IPS DF 4.7 (cell line): ENCODE results near the gene UTP14C.
"Not testable (repeated sequence)": the region's sequence is repeated elsewhere in the genome, so short reads cannot be mapped to it uniquely, and the experiment has no call there.

Experiments
- DNase-seq: peaks from one replicate; pipeline ENCODE4 v3.0.0-alpha.2; 2013; ENCODE audit warnings: low spot score; ENCODE audit errors: extremely low read depth

Gene UTP14C

DNA sequence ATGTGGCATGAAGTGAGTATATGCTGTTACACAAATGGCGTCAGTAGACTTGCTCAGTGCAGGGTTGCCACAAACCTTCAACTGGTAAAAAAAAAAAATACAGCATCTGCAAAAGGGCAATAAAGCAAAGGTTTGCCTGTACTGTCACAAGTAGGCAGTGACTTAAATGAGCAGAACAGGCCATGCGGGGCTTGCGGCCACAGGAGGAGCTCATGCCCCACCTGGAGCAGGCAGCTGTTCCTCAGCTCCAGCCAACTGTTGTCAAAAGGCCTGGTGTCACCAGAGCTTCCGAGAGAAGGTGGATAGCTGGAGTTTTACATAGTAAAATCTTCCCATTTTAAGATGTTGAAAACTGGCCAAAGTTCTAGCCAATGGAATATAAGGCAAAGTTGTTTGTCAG is 20.9 kb upstream of the UTP14C start:
- no peak for DNase-seq

DNA sequence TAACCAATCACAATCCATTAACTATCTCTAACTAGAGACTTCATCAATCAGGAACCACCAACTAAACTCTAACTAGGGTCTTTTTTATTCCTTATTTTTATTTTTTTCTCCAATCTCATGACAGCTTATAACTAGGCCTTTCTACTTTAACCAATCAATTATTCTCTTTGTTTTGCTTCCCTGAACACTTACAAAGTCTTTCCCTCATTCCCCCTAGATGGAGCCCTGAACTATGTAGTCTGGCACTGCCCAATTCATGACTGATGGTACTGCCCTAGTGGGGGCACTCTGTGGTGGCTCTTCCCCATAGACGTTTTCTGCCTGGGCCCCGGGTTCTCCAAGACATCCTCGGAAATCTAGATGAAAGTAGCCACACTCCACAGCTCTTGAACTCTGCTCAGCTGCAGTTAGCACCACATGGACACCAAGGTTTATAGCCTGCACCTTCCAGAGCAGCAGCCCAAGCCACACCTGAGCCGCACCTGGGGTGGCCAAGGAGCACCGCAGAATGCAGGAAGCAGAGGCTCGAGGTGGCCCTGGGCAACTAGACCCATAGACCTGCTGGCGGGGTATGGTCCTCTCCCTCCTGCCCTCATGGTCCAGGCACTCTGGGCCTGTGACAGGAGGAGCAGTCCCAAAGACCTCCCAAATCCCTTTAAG is 19.9 kb upstream of the UTP14C start:
- no peak for DNase-seq

DNA sequence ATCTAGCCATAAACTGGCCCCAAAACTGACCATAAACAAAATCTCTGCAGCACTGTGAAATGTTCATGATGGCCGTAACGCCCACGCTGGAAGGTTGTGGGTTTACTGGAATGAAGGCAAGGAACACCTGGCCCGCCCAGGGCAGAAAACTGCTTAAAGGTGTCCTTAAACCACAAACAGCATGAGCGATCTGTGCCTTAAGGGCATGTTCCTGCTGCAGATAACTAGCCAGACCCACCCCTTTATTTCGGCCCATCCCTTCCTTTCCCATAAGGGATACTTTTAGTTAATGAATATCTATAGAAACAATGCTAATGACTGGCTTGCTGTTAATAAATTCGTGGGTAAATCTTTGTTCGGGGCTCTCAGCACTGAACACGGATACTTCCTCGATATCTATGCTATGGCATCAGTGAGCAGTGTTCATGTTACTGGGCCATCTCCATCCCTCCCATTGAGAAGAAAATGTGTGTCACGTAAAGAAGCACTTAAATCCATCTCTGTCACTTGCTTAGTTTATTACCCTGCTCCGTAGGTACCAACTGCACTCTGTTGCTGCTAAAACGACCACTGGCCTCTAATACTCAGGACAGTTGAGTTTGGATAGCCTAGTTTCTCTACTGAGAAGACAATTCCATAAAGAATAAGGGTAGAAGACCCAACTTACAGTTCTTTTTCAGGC is 18.5 kb upstream of the UTP14C start:
- DNase-seq, result no peak

DNA sequence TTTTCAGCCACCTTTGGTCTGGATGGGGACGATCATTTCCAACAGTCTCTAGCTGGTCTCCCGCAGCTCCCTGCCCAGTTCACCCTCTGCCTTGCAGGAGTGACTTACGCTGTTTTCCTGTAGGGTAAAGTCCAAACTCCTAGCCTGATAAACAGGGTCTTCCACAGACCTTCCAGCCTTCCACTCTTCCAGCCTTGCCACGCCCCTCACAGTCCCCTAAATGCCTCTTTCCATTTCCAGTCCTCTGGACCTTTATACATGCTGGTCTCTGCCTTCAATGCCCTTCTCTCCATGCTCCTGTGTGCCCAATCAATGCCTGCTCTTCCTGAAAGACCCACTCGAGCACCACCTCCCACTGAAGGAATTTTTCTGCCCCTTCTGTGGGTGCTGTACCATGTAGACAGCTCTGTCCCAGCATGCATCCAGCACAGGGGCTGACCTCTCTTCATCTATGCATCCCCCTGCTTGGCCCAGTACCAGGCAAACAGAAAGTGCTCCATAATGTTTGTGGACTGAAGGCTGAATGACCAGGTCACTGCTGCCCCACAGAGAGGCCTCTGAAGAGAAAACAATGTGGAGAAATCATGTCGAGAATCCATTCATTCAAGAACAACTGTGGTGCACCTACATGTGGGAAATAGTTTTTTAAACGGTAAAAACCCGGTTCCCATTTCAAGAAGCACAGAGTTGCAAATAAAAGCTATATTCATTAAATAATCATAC is 17.8 kb upstream of the UTP14C start:
- no peak for DNase-seq

DNA sequence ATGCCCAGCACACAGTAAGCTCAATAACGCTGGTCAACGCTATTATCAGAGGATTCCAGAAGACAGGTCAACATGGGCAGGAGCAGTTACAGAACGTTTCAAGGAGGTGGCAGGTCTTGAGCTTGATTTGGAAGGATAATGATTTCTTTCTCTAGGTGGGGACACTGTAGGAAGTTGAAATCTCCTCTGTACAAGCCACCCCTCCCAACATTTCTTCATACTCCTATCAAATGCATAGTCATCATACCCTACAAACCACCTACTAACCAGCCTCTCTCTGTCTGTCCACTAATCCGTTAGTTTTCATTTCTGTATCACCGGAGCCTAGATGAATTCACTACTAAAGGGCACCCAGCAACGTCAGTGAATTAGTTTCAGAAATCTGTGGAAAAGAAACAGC is 14.5 kb upstream of the UTP14C start:
- no peak for DNase-seq

DNA sequence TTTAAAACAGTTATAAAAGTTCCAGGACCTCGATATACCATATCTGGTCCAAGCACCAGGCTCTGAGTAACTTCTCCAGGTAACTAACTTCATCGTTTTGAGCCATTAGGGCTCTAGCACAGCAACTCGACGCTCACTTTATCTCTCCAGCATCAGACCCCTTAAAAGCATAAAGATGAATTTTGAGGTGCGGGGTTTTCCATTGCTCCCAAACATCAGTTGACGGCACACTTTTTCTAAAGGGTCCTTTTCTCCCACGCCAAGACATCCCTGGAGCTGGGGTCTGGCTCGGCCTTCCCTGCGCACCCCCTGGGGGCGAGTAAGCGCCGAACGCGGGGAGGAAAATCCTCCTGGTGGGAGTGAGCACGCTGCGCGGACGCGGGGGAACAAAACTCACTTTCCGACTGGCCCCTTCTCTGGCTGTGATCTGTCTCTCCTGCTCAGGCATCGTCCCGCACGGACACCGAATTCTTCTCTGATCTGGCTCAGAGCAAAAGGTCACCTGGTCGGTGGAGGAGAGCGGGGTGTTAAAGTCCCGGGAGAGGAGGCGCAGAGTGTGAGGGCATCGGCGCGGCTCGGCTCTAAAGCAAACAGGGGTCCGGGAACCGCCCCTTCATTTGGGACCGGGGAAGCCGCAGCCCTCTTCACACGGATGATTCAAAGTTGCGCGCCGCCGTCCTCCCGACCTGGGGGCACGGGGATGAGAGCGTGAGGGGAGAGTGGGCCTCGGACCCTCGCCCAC is 13.4 kb upstream of the UTP14C start, which contains the start of gene ATP7B:
Gene ATP7B, minus strand, starts transcription at position 561 of the 742 bp plus-strand sequence. Its CDS starts 113 bp downstream, at position 448.
- DNase-seq, result no peak

DNA sequence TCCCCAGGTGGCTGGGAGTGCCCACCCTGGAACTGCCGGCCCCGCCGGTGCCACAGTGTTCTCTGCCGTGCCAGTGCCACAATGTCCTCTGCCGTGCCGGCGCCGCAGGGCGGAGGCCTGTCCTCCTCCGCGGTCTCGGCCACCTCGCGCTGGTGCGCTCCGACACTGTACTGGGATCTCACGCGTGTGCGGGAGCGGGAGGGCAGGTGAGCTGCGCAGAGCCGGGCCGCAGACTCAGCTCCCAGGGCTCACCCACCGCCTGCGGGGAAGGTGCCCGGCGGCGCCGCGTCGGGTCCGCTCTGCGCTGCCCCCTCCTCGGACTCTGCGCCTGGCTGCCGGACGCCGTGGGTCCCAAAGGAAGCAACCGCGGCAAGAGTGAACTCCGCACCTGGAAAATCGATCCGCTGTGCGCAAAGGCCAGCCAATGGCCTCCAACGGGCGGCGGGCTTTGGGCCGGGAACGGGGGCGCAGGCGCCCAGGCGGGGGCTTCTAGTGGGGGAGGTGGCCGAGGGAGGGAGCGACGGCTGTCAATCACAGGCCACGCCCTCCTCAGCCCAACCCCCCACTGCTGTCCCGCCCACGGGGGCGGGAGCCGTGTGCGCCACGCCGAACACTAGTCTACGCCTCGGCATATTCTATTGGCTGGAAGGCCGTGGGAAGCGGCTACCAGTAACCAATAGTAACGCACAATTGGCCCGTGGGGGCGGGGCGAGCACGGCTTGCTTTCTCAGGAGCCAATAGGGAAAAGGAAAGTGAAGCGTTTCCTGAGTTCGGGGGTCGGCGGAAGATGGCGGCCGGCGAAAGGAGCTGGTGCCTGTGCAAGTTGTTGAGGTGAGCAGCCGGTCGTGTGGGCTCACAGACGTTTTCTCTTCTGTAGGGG is 12.6 kb upstream of the UTP14C start, which contains the start of gene ALG11:
Gene ALG11, plus strand, starts transcription at position 767 of the 880 bp plus-strand sequence. Its CDS starts 21 bp downstream, at position 788.
- peak; percentile 90 for DNase-seq

DNA sequence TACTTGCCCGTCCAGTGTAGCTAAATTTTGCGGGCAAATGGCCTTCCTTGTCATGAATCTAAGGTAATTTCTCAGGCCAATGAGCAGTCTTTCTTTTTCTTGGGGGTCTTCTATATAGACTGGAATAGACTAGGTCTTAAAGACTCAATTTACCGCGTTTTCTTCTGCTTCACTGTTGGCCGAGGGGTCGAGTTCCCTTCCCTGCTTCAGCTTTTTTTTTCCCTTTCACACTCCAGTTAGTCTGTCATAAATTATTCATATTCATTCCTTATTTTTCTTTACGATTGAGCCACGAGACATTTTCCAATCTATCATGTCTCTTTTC is 12.0 kb upstream of the UTP14C start:
- DNase-seq, result no peak

DNA sequence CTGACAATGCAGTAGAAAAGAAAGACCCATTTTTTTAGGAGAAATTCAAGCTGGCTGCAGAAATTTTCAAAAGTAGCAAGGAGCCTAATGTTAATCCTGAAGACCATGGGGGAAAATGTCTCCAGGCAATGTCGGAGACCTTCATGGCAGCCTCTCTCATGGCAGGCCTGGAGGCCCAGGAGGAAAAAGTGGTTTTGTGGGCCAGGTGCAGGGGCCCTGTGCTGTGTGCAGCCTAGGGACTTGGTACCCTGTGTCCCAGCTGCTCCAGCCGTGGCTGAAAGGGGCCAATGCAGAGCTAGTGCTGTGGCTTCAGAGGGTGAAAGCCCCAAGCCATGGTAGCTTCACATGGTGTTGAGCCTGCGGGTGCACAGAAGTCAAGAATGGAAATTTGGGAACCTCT is 8.2 kb upstream of the UTP14C start:
- no peak for DNase-seq

DNA sequence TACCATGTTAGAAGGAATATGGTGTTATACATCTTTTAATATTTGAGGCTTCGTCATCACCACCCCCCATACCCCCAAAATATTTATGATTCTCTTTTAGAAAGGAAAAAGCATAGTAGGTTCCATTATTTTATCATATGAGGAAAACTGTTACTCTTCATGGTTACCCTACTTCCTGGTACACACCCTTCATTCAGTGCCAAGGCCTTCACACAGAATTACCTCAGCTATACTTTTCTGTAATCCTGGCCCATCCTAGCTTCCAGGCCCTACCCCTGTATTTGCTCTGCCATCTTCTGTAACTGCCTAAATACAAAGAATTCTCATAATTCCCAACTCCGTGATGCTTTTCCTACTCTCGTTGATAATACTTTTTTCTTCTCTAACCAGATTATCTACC is 4.3 kb upstream of the UTP14C start:
- DNase-seq, result no peak

DNA sequence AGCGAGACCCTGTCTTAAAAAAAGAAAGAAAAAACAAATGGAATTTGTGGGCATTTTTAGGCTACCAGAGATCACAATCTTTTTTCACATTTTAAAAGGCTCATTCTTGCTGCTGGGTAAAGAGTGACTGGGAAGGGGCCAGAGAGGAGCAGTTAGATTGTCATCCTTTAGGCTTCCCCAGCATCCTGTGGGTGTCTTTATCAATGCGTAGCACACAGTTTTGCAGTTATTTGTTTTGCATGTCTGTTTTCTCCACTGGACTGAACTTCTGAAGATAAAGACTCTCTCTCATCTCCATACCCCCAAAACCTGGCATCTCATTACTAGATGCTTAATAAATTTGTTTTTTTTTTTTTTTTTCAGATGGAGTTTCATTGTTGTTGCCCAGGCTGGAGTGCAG is 2.1 kb upstream of the UTP14C start:
- no peak for DNase-seq

DNA sequence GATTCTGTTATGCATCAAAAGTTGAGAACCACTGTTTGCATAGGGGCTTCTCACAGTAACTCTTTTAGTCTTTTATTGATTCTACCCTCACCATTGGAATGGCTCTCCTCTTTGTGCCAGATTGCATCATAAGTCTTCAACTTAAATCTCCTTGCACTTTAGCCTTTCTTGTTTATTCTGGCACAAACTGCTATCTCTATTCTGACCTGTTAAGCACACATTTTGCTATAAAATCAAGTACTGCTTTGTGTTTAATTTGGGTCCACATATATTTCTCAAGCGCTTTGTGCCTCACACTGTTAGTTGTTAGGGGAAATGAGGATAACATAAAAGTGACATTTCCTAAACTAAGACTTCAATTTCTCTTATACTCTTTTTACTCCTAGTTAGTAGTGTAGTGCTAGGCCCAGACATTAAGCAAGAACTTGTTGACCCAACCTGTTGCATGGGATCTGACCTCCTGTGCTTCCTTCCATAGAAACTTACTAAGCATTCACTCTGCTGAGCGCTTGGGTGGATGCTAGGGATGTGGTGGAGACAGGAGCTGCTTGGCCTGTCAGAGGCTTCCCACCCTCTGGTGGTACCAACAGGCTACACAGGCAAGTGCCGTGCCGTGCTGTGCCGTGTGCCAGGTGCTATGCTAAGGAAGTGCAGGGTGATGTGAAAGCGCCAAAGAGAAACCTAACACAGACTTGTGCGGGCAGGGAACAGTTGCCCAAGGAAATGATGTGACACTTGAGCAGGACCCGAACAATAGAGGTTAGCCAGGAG is 1.2 kb downstream of the UTP14C start:
- no peak for DNase-seq

DNA sequence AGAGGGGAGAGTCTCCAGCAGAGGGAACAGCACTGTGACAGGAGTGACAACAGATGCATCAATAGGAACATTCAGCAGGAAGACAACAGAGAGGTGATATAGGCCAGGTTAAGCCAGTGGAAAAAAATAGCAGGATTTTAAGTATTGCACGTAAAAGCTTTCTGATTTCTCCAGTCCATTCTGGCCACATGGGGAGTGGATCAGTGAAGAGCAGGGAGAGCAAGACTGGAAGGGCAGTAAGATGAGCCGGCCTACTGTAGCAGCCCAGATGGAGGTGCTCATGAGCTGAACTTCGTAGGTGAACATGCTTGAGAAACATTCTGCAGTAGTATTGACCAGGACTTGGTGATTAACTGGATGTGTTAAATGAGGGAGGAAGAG is 1.7 kb downstream of the UTP14C start:
- DNase-seq, result no peak

DNA sequence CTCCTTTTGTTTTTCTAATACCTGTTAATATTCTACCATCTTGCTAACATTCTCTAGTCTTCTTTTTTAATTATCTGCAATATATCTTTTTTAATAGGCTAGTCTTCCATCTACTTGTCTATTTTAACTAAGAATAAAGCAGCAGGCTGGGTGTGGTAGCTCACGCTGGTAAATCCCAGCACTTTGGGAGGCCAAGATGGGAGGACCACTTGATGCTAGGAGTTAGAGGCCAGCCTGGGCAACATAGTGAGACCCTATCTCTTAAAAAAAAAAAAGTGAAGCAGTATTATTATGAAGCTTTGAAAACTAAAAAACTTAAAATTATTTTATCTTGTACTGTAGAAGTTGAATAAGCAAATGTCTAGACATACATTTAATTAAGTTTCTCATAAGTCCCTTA is 3.3 kb downstream of the UTP14C start:
- no peak for DNase-seq

DNA sequence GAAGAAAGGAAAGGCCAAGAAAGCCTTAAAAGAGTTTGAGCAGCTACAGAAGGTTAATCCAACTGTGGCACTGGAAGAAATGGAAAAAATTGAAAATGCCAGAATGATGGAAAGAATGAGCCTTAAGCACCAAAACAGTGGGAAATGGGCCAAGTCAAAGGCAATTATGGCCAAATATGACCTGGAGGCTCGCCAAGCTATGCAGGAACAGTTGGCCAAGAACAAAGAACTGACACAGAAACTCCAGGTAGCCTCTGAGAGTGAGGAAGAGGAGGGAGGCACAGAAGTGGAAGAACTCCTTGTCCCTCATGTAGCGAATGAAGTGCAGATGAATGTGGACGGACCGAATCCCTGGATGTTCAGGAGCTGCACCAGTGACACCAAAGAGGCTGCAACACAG is 5.1 kb downstream of the UTP14C start:
- no peak for DNase-seq

DNA sequence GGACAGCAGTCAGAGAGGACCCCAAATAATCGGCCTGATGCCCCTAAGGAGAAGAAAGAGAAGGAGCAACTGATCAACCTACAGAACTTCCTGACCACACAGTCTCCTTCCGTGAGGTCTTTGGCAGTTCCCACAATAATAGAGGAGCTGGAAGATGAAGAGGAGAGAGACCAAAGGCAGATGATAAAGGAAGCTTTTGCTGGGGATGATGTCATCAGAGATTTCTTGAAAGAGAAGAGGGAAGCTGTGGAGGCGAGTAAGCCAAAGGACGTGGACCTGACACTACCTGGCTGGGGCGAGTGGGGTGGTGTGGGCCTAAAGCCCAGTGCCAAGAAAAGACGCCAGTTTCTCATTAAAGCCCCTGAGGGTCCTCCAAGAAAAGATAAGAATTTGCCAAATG is 5.9 kb downstream of the UTP14C start:
- DNase-seq, result not testable (repeated sequence)

DNA sequence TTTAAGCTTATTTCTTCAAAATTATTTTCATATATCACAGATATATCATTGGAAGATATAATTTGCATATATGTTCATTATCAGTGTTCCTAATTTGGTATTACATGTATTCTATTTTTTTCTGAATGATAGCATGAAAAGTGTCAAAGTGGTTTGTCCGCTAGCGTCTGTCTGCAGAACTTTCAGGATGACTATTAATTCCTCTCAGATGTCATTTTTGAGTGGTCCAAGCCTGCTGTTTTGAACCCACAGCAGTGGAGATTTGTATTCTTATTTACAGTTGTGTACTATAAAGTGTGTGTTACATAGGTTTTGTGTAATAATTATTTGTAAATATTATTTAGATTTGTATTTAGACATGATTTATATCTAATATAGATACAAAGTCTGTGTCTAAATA is 8.5 kb downstream of the UTP14C start:
- no peak for DNase-seq

DNA sequence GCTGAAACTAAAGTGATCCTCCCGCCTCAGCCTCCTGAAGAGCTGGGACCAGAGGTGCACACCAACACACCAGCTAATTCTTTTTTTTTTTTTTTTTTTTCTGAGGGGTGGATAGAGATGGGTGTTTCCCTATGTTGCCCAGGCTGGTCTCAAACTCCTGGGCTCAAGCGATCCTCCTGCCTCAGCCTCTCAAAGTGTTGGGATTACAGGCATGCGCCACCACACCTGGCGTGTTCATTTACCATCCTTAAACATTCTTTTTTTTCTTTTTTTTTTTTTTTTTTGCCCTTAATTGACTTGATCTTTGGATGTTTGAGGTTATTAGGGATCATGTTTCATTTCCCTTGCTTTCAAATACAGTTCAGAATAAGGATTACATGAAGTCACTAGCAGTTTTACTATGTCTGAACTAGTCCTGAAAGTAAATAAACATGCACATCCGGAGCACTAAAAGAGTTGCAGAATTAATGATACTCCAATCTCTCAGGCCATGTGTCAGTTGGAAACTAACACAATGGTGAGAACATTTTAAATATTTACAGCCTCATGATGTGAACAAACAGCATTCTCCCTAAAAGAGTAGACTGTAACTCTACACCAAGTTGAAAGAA is 10.2 kb downstream of the UTP14C start:
- no peak for DNase-seq

DNA sequence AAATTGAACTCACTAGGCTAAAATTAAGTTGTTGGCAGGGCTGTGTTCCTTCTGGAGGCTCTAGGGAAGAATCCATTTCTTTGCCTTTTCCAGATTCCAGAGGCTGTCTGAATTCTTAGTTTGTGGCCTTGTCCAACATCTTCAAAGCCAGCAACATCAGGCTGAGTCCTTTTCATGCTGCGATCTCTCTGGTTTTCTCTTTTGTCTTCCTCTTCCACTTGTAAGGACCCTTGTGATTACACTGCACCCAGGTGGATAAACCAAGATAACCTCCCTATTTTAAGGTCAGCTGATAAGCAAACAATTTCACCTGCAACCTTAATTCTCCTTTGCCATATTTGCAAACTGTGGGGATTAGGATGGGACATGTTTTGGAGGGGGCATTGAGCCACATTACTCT is 11.5 kb downstream of the UTP14C start:
- no peak for DNase-seq

DNA sequence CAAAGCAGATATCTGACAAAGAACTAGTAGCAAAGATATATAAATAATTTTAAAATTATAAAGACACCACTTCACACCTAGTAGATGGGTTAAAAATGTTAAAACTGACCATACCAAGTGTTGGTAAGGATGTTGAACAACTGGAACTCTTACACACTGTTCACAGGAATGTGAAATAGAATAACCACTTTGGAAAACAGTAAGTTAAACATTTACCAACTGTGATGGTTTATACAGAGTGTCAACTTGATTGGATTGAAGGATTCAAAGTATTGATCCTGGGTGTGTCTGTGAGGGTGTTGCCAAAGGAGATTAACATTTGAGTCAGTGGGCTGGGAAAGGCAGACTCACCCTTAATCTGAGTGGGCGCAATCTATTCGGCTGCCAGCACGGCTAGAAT is 19.2 kb downstream of the UTP14C start:
- no peak for DNase-seq
